Stimulated activated CD4-positive, alpha-beta T cell treated with anti-CD3 and anti-CD28 coated beads, TNF-alpha, amount 100 ng/mL, for 4 hours (primary cell): Measurements from ENCODE around the gene FCGR3A.
"Not testable (repeated sequence)": the region's sequence is repeated elsewhere in the genome, so short reads cannot be mapped to it uniquely, and the experiment has no call there.

Experiments
- DNase-seq, 3 experiments: peaks; one replicate each; pipeline ENCODE4 v3.0.0-alpha.2; 2020; ENCODE audit warnings: low read depth in 3 of 3

The FCGR3A gene

DNA sequence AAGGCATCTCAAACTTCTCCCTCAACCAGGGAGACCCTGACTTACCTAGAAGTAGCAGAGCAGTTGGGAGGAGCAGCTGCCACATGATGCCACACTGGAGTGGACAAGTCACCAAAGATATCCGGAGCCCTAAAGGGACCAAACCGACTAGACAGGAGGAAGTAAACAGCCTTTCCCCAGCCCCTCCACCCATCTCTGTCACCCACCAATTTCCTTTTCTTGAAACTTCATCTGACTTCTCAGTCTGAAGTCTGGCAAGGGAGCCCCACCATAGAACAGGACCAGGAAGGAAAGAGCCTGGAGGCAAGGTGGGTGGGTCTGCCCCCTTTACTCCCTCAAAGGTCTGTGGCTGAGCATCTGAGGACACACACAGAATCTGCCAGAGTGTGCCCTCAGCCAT lies at the start of gene FCGR3A:
Gene FCGR3A (minus strand): TSS at position 167 of the 400 bp plus-strand sequence. CDS start 82 bp downstream, at position 85.
- DNase-seq, result no peak

GRCh38 chr1:161597077-161597476 lies 47.5 kb upstream of the FCGR3A start:
- DNase-seq, result not testable (repeated sequence)

- DNase-seq, result not testable (repeated sequence)
These were observed 46.0 kb upstream of the FCGR3A start for GRCh38 chr1:161595583-161595982.

DNA sequence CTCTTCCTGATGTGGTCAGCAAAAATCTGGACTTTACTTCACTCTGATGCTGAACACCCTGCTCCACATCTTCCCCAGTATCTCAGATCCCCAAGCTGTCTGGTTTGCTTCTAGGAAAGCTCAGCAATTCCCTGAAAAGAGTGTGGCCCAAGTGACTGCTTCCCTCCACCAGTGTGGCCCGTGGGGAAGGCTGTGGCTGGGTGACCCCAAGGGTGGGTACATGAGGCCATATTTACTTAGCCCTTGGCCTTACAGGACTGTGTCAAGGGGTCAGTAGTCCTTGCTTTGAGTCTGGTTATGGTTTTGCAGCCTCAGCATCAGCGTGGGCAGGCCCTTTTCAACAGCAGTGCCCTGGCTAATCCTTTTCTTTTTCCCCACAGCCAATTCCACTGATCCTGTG lies 45.6 kb upstream of the FCGR3A start:
- DNase-seq, result not testable (repeated sequence)

DNA sequence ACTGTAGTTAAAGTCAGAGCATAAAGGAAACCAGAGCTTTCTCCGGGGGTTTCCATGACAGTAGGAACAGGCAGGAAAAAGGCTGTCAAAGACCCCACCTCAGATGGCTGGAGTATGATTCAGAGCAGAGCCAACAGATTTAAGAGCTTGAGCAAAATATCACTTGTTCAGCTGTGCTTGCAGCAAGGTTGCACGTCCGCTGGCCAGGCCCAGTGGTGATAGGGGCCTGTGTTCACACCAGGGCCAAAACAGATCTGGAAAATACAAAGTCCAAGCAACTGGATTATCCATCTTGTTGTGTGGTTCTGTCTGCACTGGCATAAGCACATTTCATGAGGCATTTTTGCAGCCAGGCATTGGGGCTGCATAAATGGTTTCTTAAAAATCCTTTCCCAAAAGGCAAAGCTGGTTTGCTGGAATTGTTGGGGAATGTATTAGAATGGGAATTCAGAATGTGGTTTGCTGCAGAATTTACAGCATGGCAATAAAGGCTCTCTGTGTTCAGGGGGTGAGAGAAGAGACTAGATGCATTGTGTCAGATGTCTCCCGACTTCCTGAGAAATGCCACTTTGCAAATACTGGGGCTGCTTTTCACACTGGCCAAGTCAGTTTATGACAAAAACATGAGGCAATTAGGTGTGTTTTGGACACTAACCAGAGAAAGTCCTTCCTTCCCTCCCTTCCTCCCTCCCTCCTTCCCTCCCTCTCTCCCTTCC lies 44.8 kb upstream of the FCGR3A start:
- not testable (repeated sequence) for DNase-seq

DNA sequence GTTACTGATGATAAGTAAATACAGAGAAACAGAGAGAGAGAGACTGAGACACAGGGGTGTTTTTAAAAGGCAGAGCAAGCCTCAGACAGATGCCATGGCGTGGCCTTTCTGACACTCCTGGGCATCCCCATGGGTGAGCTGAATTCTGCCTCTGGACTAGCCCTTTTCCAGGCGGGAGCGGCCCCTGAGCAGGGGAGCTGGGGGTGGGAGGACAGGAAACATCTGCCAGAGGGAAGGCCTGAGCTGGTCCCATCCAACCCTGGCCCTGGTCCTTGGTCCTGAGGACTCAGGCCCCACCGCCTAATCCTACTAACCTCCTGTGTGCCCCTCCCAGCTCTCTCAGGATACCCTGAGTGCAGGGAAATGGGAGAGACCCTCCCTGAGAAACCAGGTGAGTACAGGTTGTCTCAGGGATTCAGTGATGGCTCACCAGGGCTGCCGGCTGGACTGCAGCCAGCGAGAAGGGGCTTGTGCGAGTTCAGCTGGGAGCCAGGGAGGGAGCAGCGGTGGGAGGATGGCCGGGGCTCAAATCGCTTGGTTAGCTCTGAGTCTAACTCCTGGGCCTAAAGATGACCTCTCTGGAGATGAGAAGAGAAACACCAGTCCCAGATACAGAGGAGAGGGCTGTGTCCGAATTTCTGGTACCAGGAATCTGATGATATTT lies 43.6 kb upstream of the FCGR3A start:
- DNase-seq, result not testable (repeated sequence)

DNA sequence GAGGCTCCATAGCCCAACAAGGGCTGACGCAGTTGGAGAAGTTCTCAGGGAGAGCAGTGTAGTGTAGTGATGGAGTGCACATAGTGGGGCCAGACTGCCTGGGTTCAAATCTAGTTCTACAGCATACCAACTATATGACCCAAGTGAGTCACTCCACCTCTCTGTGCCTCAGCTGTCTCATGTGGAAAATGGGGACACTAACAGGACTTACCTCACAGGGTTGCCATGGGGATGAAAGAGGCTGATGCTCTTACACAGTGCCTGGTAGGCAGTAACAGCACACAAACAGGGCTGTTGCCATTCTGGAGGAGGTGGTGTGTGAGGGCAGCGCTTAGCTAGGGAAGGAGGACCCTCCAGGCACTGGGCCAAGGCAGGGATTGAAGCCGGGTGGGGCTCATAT lies 43.0 kb upstream of the FCGR3A start:
- not testable (repeated sequence) for DNase-seq

DNA sequence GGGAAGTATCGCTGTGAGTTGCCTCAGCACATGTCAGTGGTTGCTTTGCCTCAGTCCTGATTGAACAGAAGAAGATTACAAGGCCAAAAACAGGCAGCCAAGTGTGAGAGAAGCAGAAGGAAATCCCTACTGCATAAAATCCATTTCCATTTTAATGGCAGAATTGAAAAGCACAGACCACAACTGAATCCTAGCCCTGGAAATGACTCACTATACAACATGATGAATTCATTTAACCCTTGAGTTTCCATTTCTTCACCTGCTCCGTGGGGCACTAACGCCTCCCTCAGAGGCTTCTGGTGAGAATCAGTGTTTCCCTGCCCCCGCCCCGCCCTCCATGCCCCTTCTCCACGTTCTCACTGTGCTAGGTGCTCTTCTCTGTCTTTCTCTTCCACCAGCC lies 40.3 kb upstream of the FCGR3A start:
- DNase-seq, result not testable (repeated sequence)

- DNase-seq, result not testable (repeated sequence)
These were observed 39.7 kb upstream of the FCGR3A start for GRCh38 chr1:161589365-161589764.

- DNase-seq, result not testable (repeated sequence)
These were observed 39.0 kb upstream of the FCGR3A start for GRCh38 chr1:161588596-161588995.

GRCh38 chr1:161582882-161583281 lies 33.3 kb upstream of the FCGR3A start:
- DNase-seq, result not testable (repeated sequence)

DNA sequence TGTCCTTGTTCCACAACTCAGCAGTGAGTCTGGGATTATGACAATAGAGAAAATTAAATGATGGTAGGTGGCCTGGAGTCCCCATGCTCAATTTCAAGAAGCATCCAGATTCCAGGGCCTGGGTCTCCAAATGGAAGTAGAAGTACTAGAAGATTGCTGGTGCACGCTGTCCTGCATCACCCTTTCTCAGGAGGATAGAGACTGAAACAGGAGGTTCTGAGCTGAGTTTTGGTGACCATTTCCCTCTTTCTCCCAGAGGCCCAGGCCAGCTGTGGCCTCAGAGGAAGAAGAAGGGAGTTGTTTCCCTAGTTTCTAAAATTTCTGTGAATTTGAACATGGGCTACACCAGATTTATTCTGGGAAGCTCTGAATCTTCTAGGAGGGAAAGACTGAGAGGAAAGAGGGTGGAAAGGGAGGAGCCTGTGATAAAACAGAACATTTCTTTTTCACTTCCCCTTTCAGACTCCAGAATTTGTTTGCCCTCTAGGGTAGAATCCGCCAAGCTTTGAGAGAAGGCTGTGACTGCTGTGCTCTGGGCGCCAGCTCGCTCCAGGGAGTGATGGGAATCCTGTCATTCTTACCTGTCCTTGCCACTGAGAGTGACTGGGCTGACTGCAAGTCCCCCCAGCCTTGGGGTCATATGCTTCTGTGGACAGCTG lies 31.4 kb upstream of the FCGR3A start:
- not testable (repeated sequence) for DNase-seq

DNA sequence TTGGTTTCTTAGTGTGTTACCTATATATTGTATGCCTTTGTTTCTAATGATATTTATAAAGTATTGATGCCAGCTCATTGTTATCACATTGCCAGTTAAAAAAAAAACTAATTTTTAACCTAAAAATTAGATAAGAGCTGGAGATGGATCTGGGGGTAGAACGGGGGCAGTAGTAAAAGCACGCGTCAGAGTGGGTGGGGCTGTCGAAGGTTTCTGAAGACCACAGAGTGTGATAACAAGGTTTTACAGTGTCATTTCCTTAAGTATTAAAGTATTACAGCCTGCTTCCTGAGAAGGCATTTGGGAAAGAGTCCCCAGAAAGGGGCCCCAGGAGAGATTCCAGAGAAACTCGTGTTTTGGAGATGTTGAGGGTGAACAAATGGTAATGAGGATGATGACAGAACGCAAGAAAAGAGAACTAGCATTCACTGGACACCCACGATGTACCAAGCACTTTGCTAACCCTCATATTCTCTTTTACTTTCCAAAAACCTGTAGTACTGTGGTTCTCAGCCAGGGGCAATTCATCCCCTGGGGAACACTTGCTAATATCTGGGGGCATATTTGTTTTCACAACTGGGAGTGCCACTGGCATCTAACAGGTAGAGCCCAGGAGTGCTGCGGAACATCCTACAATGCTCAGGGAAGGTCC lies 30.4 kb upstream of the FCGR3A start:
- not testable (repeated sequence) for DNase-seq

DNA sequence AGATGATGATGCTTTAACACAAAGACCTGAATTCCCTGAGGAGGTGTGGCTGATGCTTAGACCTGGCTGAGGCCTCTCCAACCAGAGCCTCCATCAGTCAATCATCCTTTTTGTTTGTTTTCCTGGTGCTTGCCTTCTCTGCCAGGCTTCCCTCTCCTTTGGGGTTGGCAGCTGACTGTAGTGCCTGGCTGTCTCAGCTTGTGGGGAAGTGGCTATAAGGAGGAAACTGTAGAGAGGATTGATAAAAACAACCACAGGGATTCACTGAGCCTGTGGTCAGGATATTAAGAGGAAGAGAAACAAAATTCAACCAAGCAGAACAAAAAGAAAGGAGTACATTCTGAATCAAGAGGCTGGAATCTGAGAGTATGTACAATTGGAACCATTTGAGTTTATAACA lies 27.1 kb upstream of the FCGR3A start:
- not testable (repeated sequence) for DNase-seq

DNA sequence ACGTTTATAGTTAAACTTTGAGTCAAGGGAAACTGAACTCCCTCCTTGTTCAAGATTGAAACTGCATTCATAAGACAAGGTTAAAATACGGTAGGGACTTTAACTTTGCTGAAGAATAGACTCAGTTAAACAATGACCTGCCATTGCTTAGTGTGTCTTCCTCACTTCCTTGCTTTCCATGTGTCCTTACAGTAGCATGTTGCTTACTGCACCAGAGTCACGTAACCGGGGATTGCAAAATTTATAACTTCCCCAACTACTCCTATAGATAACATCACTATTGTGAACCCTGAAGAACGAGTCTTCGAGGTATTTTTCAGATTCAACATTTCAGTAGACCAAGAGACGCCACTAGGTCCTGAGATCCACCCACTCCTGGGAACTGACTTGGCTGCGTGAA lies 22.1 kb upstream of the FCGR3A start:
- not testable (repeated sequence) for DNase-seq

- not testable (repeated sequence) for DNase-seq
These were observed 17.0 kb upstream of the FCGR3A start for GRCh38 chr1:161566602-161566960.

- not testable (repeated sequence) for DNase-seq
These were observed 13.9 kb upstream of the FCGR3A start for GRCh38 chr1:161563522-161563921.

DNA sequence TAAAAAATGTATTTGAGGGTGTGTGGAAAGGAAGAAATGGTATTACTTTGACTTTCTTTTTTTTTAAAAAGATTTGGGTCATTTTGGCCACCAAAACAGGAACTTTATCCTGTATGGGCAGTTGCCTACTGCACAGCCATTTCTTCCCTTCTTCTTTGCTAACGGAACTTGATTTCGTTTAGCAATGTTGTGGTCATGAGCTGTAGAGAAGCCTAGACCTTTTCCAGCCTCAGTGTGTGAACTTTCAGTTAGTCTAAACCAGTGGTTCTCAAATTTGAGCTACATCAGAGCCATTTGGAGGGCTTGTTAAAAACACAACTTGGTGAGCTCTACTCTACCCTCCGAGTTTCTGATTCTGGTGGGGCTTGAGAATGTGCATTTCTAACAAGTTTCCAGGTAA lies 12.8 kb upstream of the FCGR3A start:
- DNase-seq, result not testable (repeated sequence)

GRCh38 chr1:161560960-161561715 lies 11.5 kb upstream of the FCGR3A start:
- not testable (repeated sequence) for DNase-seq

- not testable (repeated sequence) for DNase-seq
These were observed 8.2 kb upstream of the FCGR3A start for GRCh38 chr1:161557506-161558450.
